Measurements from ENCODE around the gene SCCPDH.
A peak's percentile ranks its signal among the peaks of the same experiment; 100 is the strongest.
"Not testable (repeated sequence)": the region's sequence is repeated elsewhere in the genome, so short reads cannot be mapped to it uniquely, and the experiment has no call there.

Gene SCCPDH

GRCh38 chr1:246708166-246708565 lies 16.0 kb upstream of the SCCPDH start:
- no peak for DNase-seq

DNA sequence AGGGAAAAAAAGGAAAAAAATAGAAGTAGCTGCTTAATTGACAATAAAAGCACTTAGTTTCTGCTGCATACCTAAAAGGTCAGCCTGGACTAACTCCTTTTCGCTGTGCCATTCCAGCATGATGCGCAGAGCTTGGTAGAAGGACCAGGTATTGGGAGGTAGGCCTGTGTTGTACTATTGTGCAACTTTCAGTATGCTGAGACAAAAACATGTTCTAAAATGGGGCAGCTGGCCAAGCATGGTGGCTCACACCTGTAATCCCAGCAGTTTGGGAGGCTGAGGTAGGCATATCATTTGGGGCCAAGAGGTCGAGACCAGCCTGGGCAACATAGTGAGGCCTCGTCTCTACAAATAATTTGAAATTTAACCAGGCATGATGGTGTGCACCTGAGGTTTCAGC lies 15.0 kb upstream of the SCCPDH start:
- DNase-seq: no peak

DNA sequence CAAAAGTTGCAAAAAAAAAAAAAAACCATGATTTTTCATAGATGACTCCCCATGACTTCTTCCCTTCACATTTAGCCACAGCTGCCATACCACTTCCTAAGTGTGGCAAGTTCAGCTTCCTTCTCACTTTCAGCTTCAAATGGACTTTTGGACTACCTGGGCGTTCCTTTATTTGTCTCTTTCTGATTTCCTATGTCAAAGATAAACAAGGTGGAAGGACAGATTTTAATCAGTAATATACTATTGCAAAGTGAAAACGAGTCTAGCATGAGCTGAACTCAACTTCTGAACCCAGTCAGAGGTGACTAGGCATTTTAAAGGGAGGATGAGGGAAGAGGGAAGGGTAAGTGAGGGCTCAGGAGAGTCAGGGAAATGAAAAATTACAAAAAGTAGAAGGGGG lies 14.4 kb upstream of the SCCPDH start:
- DNase-seq: no peak

- DNase-seq: no peak
Observed at GRCh38 chr1:246711548-246712003, 12.6 kb upstream of the SCCPDH start.

DNA sequence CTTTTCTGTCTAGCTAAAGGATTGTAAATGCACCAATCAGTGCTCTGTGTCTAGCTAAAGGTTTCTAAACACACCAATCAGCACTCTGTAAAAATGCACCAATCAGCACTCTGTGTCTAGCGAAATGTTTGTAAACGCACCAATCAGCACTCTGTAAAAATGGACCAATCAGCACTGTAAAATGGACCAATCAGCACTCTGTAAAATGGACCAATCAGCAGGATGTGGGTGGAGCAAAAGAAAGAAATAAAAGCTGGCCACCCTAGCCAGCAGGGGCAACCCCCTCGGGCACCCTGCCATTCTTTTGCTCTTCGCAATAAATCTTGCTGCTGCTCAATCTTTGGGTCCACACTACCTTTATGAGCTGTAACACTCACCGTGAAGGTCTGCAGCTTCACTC lies 11.8 kb upstream of the SCCPDH start:
- not testable (repeated sequence) for DNase-seq

DNA sequence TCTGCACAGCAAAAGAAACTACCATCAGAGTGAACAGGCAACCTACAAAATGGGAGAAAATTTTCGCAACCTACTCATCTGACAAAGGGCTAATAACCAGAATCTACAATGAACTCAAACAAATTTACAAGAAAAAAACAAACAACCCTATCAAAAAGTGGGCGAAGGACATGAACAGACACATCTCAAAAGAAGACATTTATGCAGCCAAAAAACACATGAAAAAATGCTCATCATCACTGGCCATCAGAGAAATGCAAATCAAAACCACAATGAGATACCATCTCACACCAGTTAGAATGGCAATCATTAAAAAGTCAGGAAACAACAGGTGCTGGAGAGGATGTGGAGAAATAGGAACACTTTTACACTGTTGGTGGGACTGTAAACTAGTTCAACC lies 4.8 kb upstream of the SCCPDH start:
- not testable (repeated sequence) for DNase-seq

DNA sequence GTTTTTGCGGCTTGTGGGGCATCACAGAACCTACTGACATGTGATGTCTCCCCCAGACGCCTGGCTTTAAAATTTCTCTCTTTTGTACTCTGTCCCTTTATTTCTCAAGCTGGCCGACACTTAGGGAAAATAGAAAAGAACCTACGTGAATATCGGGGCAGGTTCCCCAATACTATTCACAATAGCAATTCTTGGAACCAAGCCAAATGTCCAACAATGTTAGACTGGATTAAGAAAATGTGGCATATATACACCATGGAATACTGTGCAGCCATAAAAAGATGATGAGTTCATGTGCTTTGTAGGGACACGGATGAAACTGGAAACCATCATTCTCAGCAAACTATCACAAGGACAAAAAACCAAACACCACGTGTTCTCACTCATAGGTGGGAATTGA lies 3.4 kb upstream of the SCCPDH start:
- DNase-seq: not testable (repeated sequence)

GRCh38 chr1:246722720-246723119 lies 1.5 kb upstream of the SCCPDH start:
- no peak for DNase-seq

DNA sequence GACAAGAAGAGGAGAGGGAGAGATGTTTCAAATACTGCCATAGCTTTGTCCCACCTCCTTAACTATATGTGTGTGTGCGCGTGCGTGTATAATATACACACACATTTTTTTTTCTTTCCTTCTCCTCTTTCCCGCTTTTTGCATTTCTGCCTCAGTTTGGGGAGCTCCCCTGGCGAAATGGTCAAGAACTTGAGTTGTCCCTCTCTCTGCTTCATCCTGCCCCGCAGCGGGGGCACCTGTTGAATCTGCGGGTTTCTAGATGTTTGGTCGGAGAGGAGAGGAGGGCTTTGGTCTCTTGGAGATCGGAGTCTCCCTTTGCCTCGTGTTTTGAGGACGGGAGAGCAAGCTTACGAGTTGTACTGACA lies 504 bp downstream of the SCCPDH start:
- DNase-seq: peak in 1 of 2 experiments; percentile 4

- no peak for DNase-seq
Observed at GRCh38 chr1:246725191-246725590, 982 bp downstream of the SCCPDH start.

DNA sequence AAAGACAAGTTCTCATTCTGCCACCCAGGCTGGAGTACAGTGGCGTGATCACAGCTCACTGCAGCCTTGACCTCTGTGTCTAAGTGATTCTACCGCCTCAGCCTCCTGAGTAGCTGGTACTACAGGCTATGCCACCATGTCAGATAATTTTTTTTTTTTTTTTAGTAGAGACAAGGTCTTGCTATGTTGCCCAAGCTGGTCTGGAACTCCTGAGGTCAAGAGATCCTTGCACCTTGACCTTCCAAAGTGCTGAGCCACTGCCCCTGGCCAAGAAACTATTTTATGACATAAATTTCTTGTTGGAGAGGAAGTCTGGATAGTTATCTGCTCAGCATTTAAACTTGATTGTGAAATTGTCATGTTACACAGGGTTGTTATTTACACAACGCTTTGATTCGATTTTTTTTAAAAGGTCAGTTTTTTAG lies 2.1 kb downstream of the SCCPDH start:
- DNase-seq: no peak

DNA sequence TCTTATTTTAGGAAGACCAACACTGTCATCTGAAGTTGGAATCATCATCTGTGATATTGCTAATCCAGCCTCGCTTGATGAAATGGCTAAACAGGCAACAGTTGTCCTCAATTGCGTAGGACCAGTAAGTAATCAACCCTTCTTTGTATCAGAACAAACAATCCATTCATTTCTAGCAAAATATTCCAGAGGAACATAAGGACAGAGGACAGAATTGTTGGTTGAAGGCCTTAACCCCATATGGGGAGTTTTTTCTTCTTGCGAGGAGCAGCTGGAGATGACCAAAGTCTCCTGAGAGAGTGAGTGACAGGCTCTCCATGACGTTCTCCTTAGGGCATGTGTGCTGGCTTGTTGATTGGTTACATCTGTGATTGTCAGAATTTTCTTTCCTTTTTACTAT lies 2.7 kb downstream of the SCCPDH start:
- DNase-seq: no peak

DNA sequence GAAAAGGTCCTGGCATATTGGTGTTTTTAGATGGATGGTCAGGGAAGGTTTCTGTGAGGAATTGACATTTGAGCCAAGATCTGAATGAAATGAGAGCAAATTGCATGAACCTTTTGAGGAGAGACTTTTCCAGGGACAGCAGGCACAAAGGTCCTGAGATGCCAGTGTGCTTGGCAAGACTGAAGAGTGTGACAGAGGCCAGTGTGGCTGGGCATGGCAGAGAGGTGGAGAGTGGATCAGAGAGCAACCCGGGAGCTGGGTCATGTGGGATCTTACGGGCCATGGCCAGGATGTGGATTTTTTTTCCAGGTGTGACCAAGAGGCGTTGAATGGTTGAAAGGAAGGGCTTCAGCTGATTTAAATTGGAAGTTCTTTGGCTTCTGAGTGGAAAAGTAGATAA lies 3.4 kb downstream of the SCCPDH start:
- DNase-seq: no peak

DNA sequence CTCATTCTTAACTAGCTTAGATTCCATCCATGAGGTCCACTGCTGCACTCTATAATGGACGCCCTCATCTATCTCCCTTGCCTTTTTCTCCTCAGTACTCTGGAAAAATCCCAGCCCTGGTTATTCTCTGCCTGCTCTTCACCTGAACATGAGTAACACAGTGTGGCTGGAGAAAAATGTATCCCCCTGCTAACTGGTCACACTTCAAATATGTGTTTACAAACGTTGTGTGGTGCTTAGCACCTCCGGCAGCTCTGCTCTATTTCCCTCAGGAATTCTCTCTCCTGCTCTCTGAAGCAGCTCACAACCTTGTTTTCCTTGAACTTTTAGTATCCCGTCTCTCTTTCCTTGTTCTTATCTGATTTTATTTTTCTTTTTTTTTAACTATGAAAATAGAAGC lies 4.1 kb downstream of the SCCPDH start:
- DNase-seq: no peak

- DNase-seq: not testable (repeated sequence)
Observed at GRCh38 chr1:246729040-246729439, 4.8 kb downstream of the SCCPDH start.

GRCh38 chr1:246730839-246731238 lies 6.6 kb downstream of the SCCPDH start:
- DNase-seq: no peak

- DNase-seq: not testable (repeated sequence)
Observed at GRCh38 chr1:246731873-246732272, 7.7 kb downstream of the SCCPDH start.

DNA sequence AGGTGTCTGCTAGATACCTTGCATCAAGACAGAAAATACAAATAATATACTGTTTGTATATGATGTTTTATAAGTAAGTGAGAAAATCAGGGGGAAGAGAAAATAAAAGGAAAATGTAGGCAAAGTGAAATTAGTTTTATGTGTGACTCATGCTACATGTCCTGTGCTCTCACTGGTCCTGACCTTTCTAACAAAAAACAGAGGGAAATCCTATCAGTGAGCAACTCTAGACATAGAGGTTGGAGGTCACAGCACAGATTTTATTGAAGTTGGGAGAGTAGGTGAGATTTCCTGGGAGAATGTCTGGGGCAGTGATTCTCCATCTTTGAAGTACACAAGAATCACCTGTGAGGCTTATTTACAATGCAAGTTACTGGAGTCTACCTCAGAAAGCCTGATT lies 9.5 kb downstream of the SCCPDH start:
- DNase-seq: no peak

- no peak for DNase-seq
Observed at GRCh38 chr1:246734866-246735265, 10.7 kb downstream of the SCCPDH start.

DNA sequence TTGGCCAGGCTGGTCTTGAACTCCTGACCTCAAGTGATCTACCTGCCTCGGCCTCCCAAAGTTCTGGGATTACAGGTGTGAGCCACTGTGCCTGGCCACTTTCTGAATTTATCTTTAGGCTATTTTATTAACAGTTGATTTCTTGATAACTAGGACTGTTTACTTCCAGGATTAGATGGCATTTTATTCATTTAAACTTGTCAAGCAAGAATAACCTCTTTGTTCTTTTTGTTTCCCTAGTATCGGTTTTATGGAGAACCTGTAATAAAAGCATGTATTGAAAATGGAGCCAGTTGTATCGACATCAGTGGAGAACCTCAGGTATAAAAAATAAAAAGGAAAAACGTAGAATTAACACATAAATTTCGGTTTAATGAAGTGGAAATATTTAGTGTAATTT lies 11.5 kb downstream of the SCCPDH start:
- no peak for DNase-seq

GRCh38 chr1:246742396-246742795 lies 18.2 kb downstream of the SCCPDH start:
- no peak for DNase-seq

DNA sequence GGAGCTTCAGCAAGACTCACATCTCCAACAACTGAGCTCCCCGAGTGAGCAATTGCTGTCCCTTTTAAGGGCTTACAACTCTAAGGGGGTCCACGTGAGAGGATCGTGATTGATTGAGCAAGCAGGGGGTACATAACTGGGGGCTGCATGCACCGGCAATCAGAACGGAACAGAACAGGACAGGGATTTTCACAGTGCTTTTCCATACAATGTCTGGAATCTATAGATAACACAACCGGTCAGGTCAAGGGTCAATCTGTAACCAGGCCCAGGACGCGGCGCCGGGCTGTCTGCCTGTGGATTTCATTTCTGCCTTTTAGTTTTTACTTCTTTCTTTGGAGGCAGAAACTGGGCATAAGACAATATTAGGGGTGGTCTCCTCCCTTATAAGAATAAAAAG lies 21.9 kb downstream of the SCCPDH start:
- not testable (repeated sequence) for DNase-seq

- DNase-seq: no peak
Observed at GRCh38 chr1:246748006-246748405, 23.8 kb downstream of the SCCPDH start.

- DNase-seq: peak; percentile 41 to 44
Observed at GRCh38 chr1:246748867-246749266, 24.7 kb downstream of the SCCPDH start.

DNA sequence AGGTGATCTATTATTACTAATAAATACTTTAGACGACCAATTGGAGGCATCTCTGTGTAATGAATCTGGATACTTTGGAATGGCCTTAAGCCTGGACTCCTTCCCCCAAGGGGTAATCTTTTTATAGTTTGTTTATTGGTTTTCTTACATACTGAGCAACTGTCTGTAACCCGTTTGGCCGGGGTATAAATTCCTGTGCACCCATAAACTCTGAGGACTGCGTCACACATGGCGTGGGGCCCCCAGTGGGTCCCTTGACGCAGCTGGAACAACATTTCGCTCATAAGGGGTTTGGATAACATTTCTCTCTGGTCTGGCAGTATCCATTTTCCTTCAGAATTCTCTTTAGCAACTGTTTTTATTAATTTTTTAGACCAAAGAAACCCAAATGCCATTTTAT lies 26.5 kb downstream of the SCCPDH start:
- DNase-seq: no peak
